OCI-LY3 (cell line): Measurements from ENCODE around the gene NLN.

Source experiments
- H2AFZ ChIP-seq: fragments of 200-600, 300-600 bp; shearing (Covaris generic); 2 replicates; pipeline ENCODE4 v1.6.0; 2014; ENCODE audit warnings: antibody characterized with exemption, low read depth, low read length
- H3K27ac ChIP-seq: fragments of 200-600, 300-600 bp; sonication (generic); 2 replicates; pipeline ENCODE4 v1.5.1; 2014; ENCODE audit warnings: mild to moderate bottlenecking, low read length, moderate library complexity, mixed read lengths
- H3K27me3 ChIP-seq: fragments of 200-600, 300-600 bp; sonication (generic); 2 replicates; pipeline ENCODE4 v1.6.1; 2014; ENCODE audit warnings: low read depth, low read length, mixed read lengths
- H3K36me3 ChIP-seq: fragments of 200-600, 300-600 bp; sonication (generic); replicated peaks from 2 replicates; pipeline ENCODE3; 2014; ENCODE audit warnings: low read depth, low read length, mixed read lengths
- H3K4me1 ChIP-seq: fragments of 300-600, 200-600 bp; sonication (generic); 2 replicates; pipeline ENCODE4 v1.6.1; 2014; ENCODE audit warnings: low read length, mixed read lengths
- H3K4me2 ChIP-seq: fragments of 200-600, 300-600 bp; sonication (generic); 2 replicates; pipeline ENCODE4 v1.6.1; 2014; ENCODE audit warnings: low read length, mixed read lengths
- H3K4me3 ChIP-seq: fragments of 300-600, 200-600 bp; sonication (generic); 2 replicates; pipeline ENCODE4 v1.5.1; 2014; ENCODE audit warnings: antibody characterized with exemption, mild to moderate bottlenecking, low read length, moderate library complexity
- H3K79me2 ChIP-seq: fragments of 300-600, 200-600 bp; shearing (Covaris generic); 2 replicates; pipeline ENCODE4 v1.6.1; 2014; ENCODE audit warnings: mild to moderate bottlenecking, low read length, mixed read lengths
- H3K9ac ChIP-seq: fragments of 300-600, 200-600 bp; shearing (Covaris generic); 2 replicates; pipeline ENCODE4 v1.6.0; 2014; ENCODE audit warnings: mild to moderate bottlenecking, low read length, moderate library complexity
- H3K9me3 ChIP-seq: fragments of 200-600, 300-600 bp; shearing (Covaris generic); 2 replicates; pipeline ENCODE4 v1.6.1; 2014; ENCODE audit warnings: low read length, mixed read lengths; ENCODE audit not compliant: insufficient read depth
- H4K20me1 ChIP-seq: fragments of 200-600, 300-600 bp; sonication (generic); 2 replicates; pipeline ENCODE4 v1.6.1; 2016; ENCODE audit warnings: low read length, mixed read lengths; ENCODE audit not compliant: insufficient read depth
- CTCF ChIP-seq: fragments of 200-600, 300-600 bp; sonication (generic); IDR thresholded peaks from 2 replicates; pipeline ENCODE4 v1.5.1; 2014; ENCODE audit warnings: antibody characterized with exemption, low read length, low read depth
- EZH2phosphoT487 ChIP-seq: fragments of 200-600 bp; shearing (Covaris generic); IDR thresholded peaks from 2 replicates; pipeline ENCODE4 v1.6.1; 2018; ENCODE audit warnings: antibody characterized with exemption, mixed run types, low read depth

NLN gene

GRCh38 chr5:65721050-65721719 lies 820 bp upstream of the NLN start:
- peaks cover 21% of the 10 kb centered on the region for H3K4me1 ChIP-seq
- H3K79me2 ChIP-seq: peaks cover 55% of the 10 kb centered on the region
- peaks cover 3% of the 10 kb centered on the region; the same call in 1 of the 2 replicates for H4K20me1 ChIP-seq
- no peak for TF ChIP-seq EZH2phosphoT487
- no peak for TF ChIP-seq CTCF
- peak overlapping the region; percentile 95 for H3K4me3 ChIP-seq
- peaks cover 20% of the 10 kb centered on the region for H3K36me3 ChIP-seq
- H3K27ac ChIP-seq: peak overlapping the region; percentile 71
- H3K4me2 ChIP-seq: peak overlapping the region; percentile 75
- peak overlapping the region; percentile 71; the same call in 1 of the 2 replicates for H2AFZ ChIP-seq
- no peaks in the 10 kb centered on the region for H3K9me3 ChIP-seq
- no peaks in the 10 kb centered on the region for H3K27me3 ChIP-seq
- peak overlapping the region; percentile 89 for H3K9ac ChIP-seq

- H3K4me1 ChIP-seq: peaks cover 21% of the 10 kb centered on the region
- peaks cover 71% of the 10 kb centered on the region for H3K79me2 ChIP-seq
- H3K4me3 ChIP-seq: peak overlapping the region; percentile 95
- no peaks in the 10 kb centered on the region for H3K27me3 ChIP-seq
- no peaks in the 10 kb centered on the region for H3K9me3 ChIP-seq
- H3K27ac ChIP-seq: peak overlapping the region; percentile 28
- TF ChIP-seq EZH2phosphoT487 (no peak), CTCF (no peak)
- no peaks in the 10 kb centered on the region for H4K20me1 ChIP-seq
- peak overlapping the region; percentile 84 for H3K9ac ChIP-seq
- peaks cover 11% of the 10 kb centered on the region for H3K36me3 ChIP-seq
- peak overlapping the region; percentile 95 for H3K4me2 ChIP-seq
- H2AFZ ChIP-seq: peak overlapping the region; percentile 65
These were observed 784 bp downstream of the NLN start for GRCh38 chr5:65722575-65723403.

GRCh38 chr5:65727491-65728156 lies 5.6 kb downstream of the NLN start:
- Histone ChIP-seq H3K4me3 (no peak overlapping the region), H3K4me1 (peaks cover 13% of the 10 kb centered on the region), H3K36me3 (peaks cover 5% of the 10 kb centered on the region), H3K4me2 (no peak overlapping the region), H4K20me1 (no peaks in the 10 kb centered on the region), H2AFZ (no peak overlapping the region), H3K27ac (no peak overlapping the region), H3K9me3 (no peaks in the 10 kb centered on the region), H3K9ac (no peak overlapping the region), H3K27me3 (no peaks in the 10 kb centered on the region), H3K79me2 (peaks cover 65% of the 10 kb centered on the region)
- TF ChIP-seq CTCF: no peak
- no peak for TF ChIP-seq EZH2phosphoT487

GRCh38 chr5:65728218-65728617 lies 6.2 kb downstream of the NLN start:
- TF ChIP-seq EZH2phosphoT487 (no peak), CTCF (no peak)
- peaks cover 11% of the 10 kb centered on the region for H3K4me1 ChIP-seq
- H3K27ac ChIP-seq: no peak overlapping the region
- H3K4me3 ChIP-seq: no peak overlapping the region
- H3K79me2 ChIP-seq: peaks cover 59% of the 10 kb centered on the region
- H2AFZ ChIP-seq: no peak overlapping the region
- H3K9me3 ChIP-seq: no peaks in the 10 kb centered on the region
- H3K27me3 ChIP-seq: no peaks in the 10 kb centered on the region
- H3K4me2 ChIP-seq: no peak overlapping the region
- no peak overlapping the region for H3K9ac ChIP-seq
- H3K36me3 ChIP-seq: peaks cover 5% of the 10 kb centered on the region
- H4K20me1 ChIP-seq: no peaks in the 10 kb centered on the region
